ENCODE results near the gene NCAPD3. TPM values are rescaled to one million over a fixed set of nuclear protein-coding genes. Genes with fewer than 3 reads are reported as not detected.

NCAPD3 gene
- total and polyA plus RNA-seq, 2 donors (not counting 1 experiment from before 2014, with no cell fraction given): 12.9 to 32.2 TPM

DNA sequence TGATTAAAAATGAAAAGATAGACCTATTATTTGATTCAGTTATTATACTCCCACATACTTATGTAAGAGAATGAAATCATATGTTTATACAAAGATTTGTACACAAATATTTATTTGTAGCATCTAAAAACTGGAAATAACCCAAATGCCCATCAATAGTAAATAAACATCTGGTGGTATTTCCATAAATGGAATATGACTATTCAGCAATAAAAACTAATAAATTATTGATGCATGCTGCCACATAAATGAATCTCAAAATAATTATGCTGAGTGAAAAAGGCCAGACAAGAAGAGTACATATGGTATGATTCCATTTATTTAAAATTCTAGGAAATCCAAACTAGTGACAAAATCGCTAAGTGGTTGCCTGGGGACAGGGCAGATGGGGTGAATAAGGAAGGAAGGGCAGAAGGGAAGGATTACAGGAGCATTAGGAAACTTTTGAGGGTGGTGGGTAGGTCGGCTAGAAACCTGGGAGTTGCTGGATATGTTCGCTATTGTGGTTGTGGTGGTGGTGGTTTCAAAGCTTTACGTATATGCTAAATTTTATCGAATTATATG is 113.4 kb downstream of the NCAPD3 start:
- Mint-ChIP-seq H3K27ac (no peak overlapping the region), H3K4me1 (no peaks in the 10 kb centered on the region), H3K27me3 (no peaks in the 10 kb centered on the region), H3K9me3 (ENCODE audit: insufficient read depth) (peaks cover 9% of the 10 kb centered on the region), H3K4me3 (no peak overlapping the region)
- no peak overlapping the region for H3K9ac ChIP-seq (ENCODE audit: low read length)
- ATAC-seq (ENCODE audit: low read depth) (no peak), DNase-seq (no peak)
- TF ChIP-seq, protein P1, sequence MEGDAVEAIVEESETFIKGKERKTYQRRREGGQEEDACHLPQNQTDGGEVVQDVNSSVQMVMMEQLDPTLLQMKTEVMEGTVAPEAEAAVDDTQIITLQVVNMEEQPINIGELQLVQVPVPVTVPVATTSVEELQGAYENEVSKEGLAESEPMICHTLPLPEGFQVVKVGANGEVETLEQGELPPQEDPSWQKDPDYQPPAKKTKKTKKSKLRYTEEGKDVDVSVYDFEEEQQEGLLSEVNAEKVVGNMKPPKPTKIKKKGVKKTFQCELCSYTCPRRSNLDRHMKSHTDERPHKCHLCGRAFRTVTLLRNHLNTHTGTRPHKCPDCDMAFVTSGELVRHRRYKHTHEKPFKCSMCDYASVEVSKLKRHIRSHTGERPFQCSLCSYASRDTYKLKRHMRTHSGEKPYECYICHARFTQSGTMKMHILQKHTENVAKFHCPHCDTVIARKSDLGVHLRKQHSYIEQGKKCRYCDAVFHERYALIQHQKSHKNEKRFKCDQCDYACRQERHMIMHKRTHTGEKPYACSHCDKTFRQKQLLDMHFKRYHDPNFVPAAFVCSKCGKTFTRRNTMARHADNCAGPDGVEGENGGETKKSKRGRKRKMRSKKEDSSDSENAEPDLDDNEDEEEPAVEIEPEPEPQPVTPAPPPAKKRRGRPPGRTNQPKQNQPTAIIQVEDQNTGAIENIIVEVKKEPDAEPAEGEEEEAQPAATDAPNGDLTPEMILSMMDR (IDR thresholded peaks at IDR 0.05): no peak
- TF ChIP-seq EZH2 (IDR thresholded peaks at IDR 0.05; ENCODE audit: borderline replicate concordance, insufficient read depth, low read depth, low read length, poor library complexity, severe bottlenecking): no peak
- POLR2A ChIA-PET: no interaction called here
- WGBS (ENCODE audit: insufficient coverage): no CpG with 5 or more reads among the region's 5 CpGs
- CTCF ChIA-PET: no interaction called here
- no peak overlapping the region for H3K27ac ChIP-seq (ENCODE audit: low read length in 2 of 2)
- peaks cover 2 to 8% (median 8%) of the 10 kb centered on the region in 3 donors for H3K9me3 ChIP-seq (ENCODE audit: control extremely low read depth in 1 of 3, control insufficient read depth in 2 of 3, insufficient read depth in 1 of 3, low read length in 2 of 3)
- H3K36me3 ChIP-seq (replicated peaks in 1 of 2; ENCODE audit: control extremely low read depth in 1 of 2, control insufficient read depth in 1 of 2, extremely low read depth in 1 of 2, insufficient read depth in 2 of 2, low read length in 1 of 2): no peaks in the 10 kb centered on the region
- H3K27me3 ChIP-seq (replicated peaks in 1 of 4; ENCODE audit: control extremely low read depth in 1 of 4, control insufficient read depth in 3 of 4, insufficient read depth in 4 of 4, low read length in 3 of 4): no peaks in the 10 kb centered on the region
- no peak overlapping the region for H3K4me3 ChIP-seq (ENCODE audit: control extremely low read depth in 1 of 5, extremely low read depth in 1 of 5, insufficient read depth in 1 of 5, low read depth in 2 of 5, low read length in 4 of 5)
- no peaks in the 10 kb centered on the region for H4K20me1 ChIP-seq (ENCODE audit: control insufficient read depth, insufficient read depth, low read length, poor library complexity, severe bottlenecking)
- H3K4me2 ChIP-seq (replicated peaks; ENCODE audit: low read depth, low read length, poor library complexity, severe bottlenecking): no peak overlapping the region
- H2AFZ ChIP-seq (ENCODE audit: insufficient read depth, low read depth, low read length, poor library complexity, severe bottlenecking): no peak overlapping the region
- H3K79me2 ChIP-seq (ENCODE audit: control insufficient read depth, insufficient read depth, low read length): no peaks in the 10 kb centered on the region
- intact Hi-C loops (cut with micrococcal nuclease): no loop called here
- H3K4me1 ChIP-seq (ENCODE audit: control insufficient read depth in 2 of 2, insufficient read depth in 2 of 2, low read length in 2 of 2): no peaks in the 10 kb centered on the region

Other genes starting within 250 kb of the NCAPD3 start
- gene JAM3, start 154.9 kb downstream of the NCAPD3 start, total RNA-seq: 28.0 and 29.6 TPM in 2 replicates
- gene JAM3, start 154.9 kb downstream of the NCAPD3 start, polyA plus RNA-seq: 13.5 and 23.2 TPM in 2 replicates
- gene VPS26B, start 704 bp upstream of the NCAPD3 start, total RNA-seq: 35.3 and 38.5 TPM in 2 replicates
- 13.6 and 14.7 TPM in 2 replicates for gene VPS26B, start 704 bp upstream of the NCAPD3 start, polyA plus RNA-seq
- gene THYN1, start 29.4 kb upstream of the NCAPD3 start, total RNA-seq: 35.7 and 38.4 TPM in 2 replicates
- 30.1 and 36.3 TPM in 2 replicates for gene THYN1, start 29.4 kb upstream of the NCAPD3 start, polyA plus RNA-seq
- 33.6 and 35.6 TPM in 2 replicates for gene ACAD8, start 29.6 kb upstream of the NCAPD3 start, total RNA-seq
- 26.5 and 37.9 TPM in 2 replicates for gene ACAD8, start 29.6 kb upstream of the NCAPD3 start, polyA plus RNA-seq
- gene GLB1L3, start 52.4 kb upstream of the NCAPD3 start, total RNA-seq: not detected in 2 replicates
- 0.06 TPM in 1 of 2 replicates, not detected in the other for gene GLB1L3, start 52.4 kb upstream of the NCAPD3 start, polyA plus RNA-seq
- gene GLB1L2, start 108.0 kb upstream of the NCAPD3 start, total RNA-seq: 0.36 and 0.44 TPM in 2 replicates
- 0.27 and 0.31 TPM in 2 replicates for gene GLB1L2, start 108.0 kb upstream of the NCAPD3 start, polyA plus RNA-seq
- not detected in 2 replicates for gene B3GAT1, start 188.3 kb upstream of the NCAPD3 start, total RNA-seq
- 0.06 and 0.14 TPM in 2 replicates for gene B3GAT1, start 188.3 kb upstream of the NCAPD3 start, polyA plus RNA-seq